Measurements from ENCODE around the gene HELZ. TPM values are rescaled to one million over a fixed set of nuclear protein-coding genes. Genes with fewer than 3 reads are reported as not detected.
"Not testable (repeated sequence)": the region's sequence is repeated elsewhere in the genome, so short reads cannot be mapped to it uniquely, and the experiment has no call there.

HELZ gene
- total and polyA plus RNA-seq, 9 donors: 8.4 to 72.8 (median 55.5) TPM

DNA sequence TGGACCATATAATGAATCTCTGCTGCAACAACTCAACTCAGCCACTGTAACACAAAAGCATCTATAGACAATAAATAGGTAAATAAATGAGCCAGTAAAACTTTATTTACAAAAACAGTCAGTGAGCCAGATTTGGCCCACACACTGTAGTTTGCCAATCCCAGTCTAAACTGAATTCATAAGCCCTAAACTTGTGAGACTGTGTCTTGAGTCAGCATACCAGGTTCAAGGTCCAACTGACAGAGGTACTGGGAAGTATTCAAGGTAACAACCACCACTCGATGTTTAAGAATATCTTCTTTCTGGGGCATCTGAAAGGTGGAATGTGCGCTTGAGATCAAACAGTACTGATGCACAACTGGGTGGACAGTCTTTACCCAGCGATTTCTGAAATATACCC is 94.2 kb downstream of the HELZ start:
- no peaks in the 10 kb centered on the region for H3K27me3 ChIP-seq
- H3K27ac ChIP-seq: no peak overlapping the region
- H3K36me3 ChIP-seq: no peaks in the 10 kb centered on the region
- intact Hi-C loops (cut with DNase I): no loop called here
- TF ChIP-seq, protein P1, sequence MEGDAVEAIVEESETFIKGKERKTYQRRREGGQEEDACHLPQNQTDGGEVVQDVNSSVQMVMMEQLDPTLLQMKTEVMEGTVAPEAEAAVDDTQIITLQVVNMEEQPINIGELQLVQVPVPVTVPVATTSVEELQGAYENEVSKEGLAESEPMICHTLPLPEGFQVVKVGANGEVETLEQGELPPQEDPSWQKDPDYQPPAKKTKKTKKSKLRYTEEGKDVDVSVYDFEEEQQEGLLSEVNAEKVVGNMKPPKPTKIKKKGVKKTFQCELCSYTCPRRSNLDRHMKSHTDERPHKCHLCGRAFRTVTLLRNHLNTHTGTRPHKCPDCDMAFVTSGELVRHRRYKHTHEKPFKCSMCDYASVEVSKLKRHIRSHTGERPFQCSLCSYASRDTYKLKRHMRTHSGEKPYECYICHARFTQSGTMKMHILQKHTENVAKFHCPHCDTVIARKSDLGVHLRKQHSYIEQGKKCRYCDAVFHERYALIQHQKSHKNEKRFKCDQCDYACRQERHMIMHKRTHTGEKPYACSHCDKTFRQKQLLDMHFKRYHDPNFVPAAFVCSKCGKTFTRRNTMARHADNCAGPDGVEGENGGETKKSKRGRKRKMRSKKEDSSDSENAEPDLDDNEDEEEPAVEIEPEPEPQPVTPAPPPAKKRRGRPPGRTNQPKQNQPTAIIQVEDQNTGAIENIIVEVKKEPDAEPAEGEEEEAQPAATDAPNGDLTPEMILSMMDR (IDR thresholded peaks at IDR 0.05): no peak
- TF ChIP-seq EP300 (IDR thresholded peaks at IDR 0.05): no peak
- TF ChIP-seq POLR2A (IDR thresholded peaks at IDR 0.05): no peak
- no peak for DNase-seq
- H3K4me3 ChIP-seq: no peak overlapping the region
- 73 to 88% (median 76%) methylated on average over 3 of the region's 3 CpGs for WGBS, 3 donors
- no peaks in the 10 kb centered on the region for H3K4me1 ChIP-seq (ENCODE audit: insufficient read depth)
- H3K9me3 ChIP-seq: no peaks in the 10 kb centered on the region

- Histone ChIP-seq H3K4me1 (ENCODE audit: insufficient read depth) (no peaks in the 10 kb centered on the region), H3K9me3 (no peaks in the 10 kb centered on the region), H3K27ac (no peak overlapping the region), H3K36me3 (no peaks in the 10 kb centered on the region), H3K27me3 (no peaks in the 10 kb centered on the region), H3K4me3 (no peak overlapping the region)
- TF ChIP-seq EP300 (IDR thresholded peaks at IDR 0.05): no peak
- no peak for TF ChIP-seq POLR2A (IDR thresholded peaks at IDR 0.05)
- TF ChIP-seq, protein P1 (IDR thresholded peaks at IDR 0.05): no peak
- 79 to 80% (median 80%) methylated on average over 6 of the region's 6 CpGs for WGBS, 3 donors
- intact Hi-C loops (cut with DNase I): no loop called here
- no peak for DNase-seq
These were observed 96.6 kb downstream of the HELZ start for GRCh38 chr17:67148352-67148751.

GRCh38 chr17:67145183-67145805 is 99.7 kb downstream of the HELZ start:
- Histone ChIP-seq H3K9me3 (peaks cover 0 to 3% of the 10 kb centered on the region in 2 donors), H3K4me3 (no peak overlapping the region), H3K36me3 (no peaks in the 10 kb centered on the region), H3K27ac (no peak overlapping the region), H3K27me3 (no peaks in the 10 kb centered on the region), H3K4me1 (ENCODE audit: insufficient read depth) (no peaks in the 10 kb centered on the region)
- no peak for DNase-seq
- no peak for TF ChIP-seq EP300 (IDR thresholded peaks at IDR 0.05)
- TF ChIP-seq, protein P1 (IDR thresholded peaks at IDR 0.05): no peak
- no peak for TF ChIP-seq POLR2A (IDR thresholded peaks at IDR 0.05)
- 79 to 81% (median 79%) methylated on average over 4 of the region's 4 CpGs for WGBS, 3 donors
- intact Hi-C loops (cut with DNase I): no loop called here

GRCh38 chr17:67143318-67143717 is 101.7 kb downstream of the HELZ start:
- Histone ChIP-seq H3K27me3 (no peaks in the 10 kb centered on the region), H3K4me3 (no peak overlapping the region), H3K27ac (no peak overlapping the region), H3K36me3 (no peaks in the 10 kb centered on the region), H3K9me3 (peaks cover 0 to 3% of the 10 kb centered on the region in 2 donors), H3K4me1 (ENCODE audit: insufficient read depth) (no peaks in the 10 kb centered on the region)
- intact Hi-C loops (cut with DNase I): no loop called here
- WGBS, 3 donors: 97 to 99% (median 97%) methylated on average over 5 of the region's 5 CpGs
- DNase-seq: no peak
- TF ChIP-seq, protein P1 (IDR thresholded peaks at IDR 0.05): no peak
- TF ChIP-seq EP300 (IDR thresholded peaks at IDR 0.05) (no peak), POLR2A (IDR thresholded peaks at IDR 0.05) (no peak)

DNA sequence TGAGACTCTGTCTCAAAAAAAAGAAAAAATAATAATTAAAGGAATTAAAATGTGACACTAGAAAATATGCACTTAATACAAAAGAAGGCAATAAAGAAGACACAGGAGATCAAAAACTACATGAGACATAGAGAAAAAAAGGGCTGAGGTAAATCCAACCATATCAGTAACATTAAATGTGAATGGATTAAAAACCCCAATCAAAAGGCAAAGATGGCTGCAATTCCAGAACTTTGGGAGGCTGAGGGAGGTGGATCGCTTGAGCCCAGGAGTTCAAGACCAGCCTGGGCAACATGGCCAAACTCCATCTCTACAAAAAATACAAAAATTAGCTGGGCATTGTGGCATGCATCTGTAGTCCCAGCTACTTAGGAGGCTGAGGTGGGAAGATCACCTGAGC is 103.0 kb downstream of the HELZ start:
- H3K27ac ChIP-seq; H3K4me3 ChIP-seq; intact Hi-C loops (cut with DNase I); H3K4me1 ChIP-seq (ENCODE audit: insufficient read depth); H3K27me3 ChIP-seq; DNase-seq; H3K9me3 ChIP-seq; H3K36me3 ChIP-seq: not testable (repeated sequence)
- 88 to 98% (median 97%) methylated on average over 1 of the region's 1 CpG for WGBS, 3 donors

Measured in ovary (tissue), 9 donors.